Activated CD4-positive, alpha-beta T cell treated with anti-CD3 and anti-CD28 coated beads, Interleukin-2, amount 50 U/mL, for 24 hours (primary cell): Measurements from ENCODE around the gene PRAC1.

ENCODE experiments used
- DNase-seq, 2 donors: peaks; one replicate each; pipeline ENCODE4 v3.0.0-alpha.2; 2020; ENCODE audit warnings: low read depth in 1 of 2, low spot score in 1 of 2

PRAC1 gene

GRCh38 chr17:48747445-48748363 is 25.4 kb upstream of the PRAC1 start:
- DNase-seq, result no peak

- DNase-seq, result no peak
These were observed 24.7 kb upstream of the PRAC1 start for GRCh38 chr17:48746916-48747444.

- no peak for DNase-seq
These were observed 23.3 kb upstream of the PRAC1 start for GRCh38 chr17:48745381-48746275.

GRCh38 chr17:48740537-48740936 is 18.2 kb upstream of the PRAC1 start:
- DNase-seq, result no peak

GRCh38 chr17:48738803-48739526 is 16.6 kb upstream of the PRAC1 start:
- no peak for DNase-seq

GRCh38 chr17:48738424-48738802 is 16.1 kb upstream of the PRAC1 start:
- no peak for DNase-seq

- no peak for DNase-seq
These were observed 15.2 kb upstream of the PRAC1 start for GRCh38 chr17:48737330-48738043.

GRCh38 chr17:48735062-48735351 is 12.7 kb upstream of the PRAC1 start:
- DNase-seq, result no peak

- no peak for DNase-seq
These were observed 12.2 kb upstream of the PRAC1 start for GRCh38 chr17:48734333-48735061.

GRCh38 chr17:48733632-48734328 is 11.5 kb upstream of the PRAC1 start:
- no peak for DNase-seq

- no peak for DNase-seq
These were observed 10.6 kb upstream of the PRAC1 start for GRCh38 chr17:48732688-48733629.

GRCh38 chr17:48731355-48731754 is 9.0 kb upstream of the PRAC1 start:
- no peak for DNase-seq

- DNase-seq, result no peak
These were observed 7.9 kb upstream of the PRAC1 start for GRCh38 chr17:48730240-48730550.

GRCh38 chr17:48729335-48730239 is 7.3 kb upstream of the PRAC1 start:
- DNase-seq, result no peak

- DNase-seq, result peak in 1 of 2 donors; percentile 27
These were observed 6.2 kb upstream of the PRAC1 start, which contains the start of gene HOXB13 for GRCh38 chr17:48728232-48729231. Gene HOXB13, minus strand, starts transcription at chr17:48728750. Its CDS starts 157 bp downstream, at chr17:48728593.
